ENCODE measurements around the gene MSI2.

GRCh38 chr17:57570724-57571344 is 314.5 kb downstream of the MSI2 start:
- TF ChIP-seq, protein P1, sequence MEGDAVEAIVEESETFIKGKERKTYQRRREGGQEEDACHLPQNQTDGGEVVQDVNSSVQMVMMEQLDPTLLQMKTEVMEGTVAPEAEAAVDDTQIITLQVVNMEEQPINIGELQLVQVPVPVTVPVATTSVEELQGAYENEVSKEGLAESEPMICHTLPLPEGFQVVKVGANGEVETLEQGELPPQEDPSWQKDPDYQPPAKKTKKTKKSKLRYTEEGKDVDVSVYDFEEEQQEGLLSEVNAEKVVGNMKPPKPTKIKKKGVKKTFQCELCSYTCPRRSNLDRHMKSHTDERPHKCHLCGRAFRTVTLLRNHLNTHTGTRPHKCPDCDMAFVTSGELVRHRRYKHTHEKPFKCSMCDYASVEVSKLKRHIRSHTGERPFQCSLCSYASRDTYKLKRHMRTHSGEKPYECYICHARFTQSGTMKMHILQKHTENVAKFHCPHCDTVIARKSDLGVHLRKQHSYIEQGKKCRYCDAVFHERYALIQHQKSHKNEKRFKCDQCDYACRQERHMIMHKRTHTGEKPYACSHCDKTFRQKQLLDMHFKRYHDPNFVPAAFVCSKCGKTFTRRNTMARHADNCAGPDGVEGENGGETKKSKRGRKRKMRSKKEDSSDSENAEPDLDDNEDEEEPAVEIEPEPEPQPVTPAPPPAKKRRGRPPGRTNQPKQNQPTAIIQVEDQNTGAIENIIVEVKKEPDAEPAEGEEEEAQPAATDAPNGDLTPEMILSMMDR (IDR thresholded peaks at IDR 0.05; ENCODE audit: low read depth, low read length, poor library complexity, severe bottlenecking): no peak
- no peak for TF ChIP-seq EZH2phosphoT487 (IDR thresholded peaks at IDR 0.05; ENCODE audit: borderline replicate concordance, low read length)

Data from DOHH2 (cell line).